Measurements from ENCODE around the gene NEK11.

- TF ChIP-seq CTCF (IDR thresholded peaks at IDR 0.05) (no peak), POLR2AphosphoS5 (IDR thresholded peaks at IDR 0.05) (no peak)
Observed at GRCh38 chr3:131279577-131279976, 252.9 kb downstream of the NEK11 start.

All from prostate gland (tissue), 2 donors.